GM21447 (cell line): ENCODE results near the gene KIF21B.

Source experiments
- ATAC-seq: cut with Tn5 transposase; IDR thresholded peaks from one replicate; pipeline ENCODE4 v1.9.1; 2021; ENCODE audit not compliant: unreplicated experiment

KIF21B gene

DNA sequence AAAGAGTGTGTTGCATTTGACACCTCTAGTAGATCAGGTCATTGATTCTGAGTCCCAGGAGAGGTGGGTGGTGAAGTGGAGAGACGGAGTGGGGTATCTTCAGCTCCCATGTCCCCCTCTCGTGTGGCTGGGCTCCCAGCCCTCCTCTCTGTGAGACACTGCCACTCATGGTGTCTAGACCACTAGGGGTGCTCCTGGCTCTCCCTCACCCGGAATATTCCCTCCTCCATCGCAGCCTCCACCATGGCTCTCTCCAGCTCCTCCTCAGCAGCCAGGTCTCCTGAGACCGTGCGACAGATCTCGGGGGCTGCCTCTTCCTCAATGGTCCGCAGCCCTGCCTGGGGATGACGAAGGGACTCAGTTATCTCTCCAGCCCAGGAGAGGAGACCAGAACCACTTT lies 20.6 kb upstream of the KIF21B start:
- no peak for ATAC-seq

- ATAC-seq = peak; percentile 63
Measured at GRCh38 chr1:201042779-201043461, 19.4 kb upstream of the KIF21B start.

- no peak for ATAC-seq
Measured at GRCh38 chr1:201041011-201041410, 17.5 kb upstream of the KIF21B start.

GRCh38 chr1:201039876-201040275 lies 16.4 kb upstream of the KIF21B start:
- ATAC-seq = no peak

DNA sequence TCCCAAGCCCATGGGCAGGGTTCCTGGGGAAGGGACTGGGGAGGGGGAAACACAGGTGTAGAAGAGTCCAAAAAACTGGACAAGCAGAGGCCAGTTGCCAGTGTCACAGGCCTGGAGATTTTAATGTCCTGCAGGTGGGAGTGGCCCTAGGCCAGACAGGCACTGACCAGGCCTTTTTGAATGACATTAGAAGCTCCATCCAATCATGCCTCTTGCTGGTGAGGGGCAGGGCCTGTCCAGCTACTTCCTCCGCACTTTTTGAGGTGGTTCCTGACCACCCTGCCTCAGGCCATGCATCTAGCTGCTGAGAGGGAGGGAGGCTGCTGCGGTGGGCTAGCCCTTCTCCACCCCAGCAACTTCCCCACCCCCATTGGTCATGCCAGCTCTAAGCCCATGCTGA lies 15.9 kb upstream of the KIF21B start:
- ATAC-seq = no peak

DNA sequence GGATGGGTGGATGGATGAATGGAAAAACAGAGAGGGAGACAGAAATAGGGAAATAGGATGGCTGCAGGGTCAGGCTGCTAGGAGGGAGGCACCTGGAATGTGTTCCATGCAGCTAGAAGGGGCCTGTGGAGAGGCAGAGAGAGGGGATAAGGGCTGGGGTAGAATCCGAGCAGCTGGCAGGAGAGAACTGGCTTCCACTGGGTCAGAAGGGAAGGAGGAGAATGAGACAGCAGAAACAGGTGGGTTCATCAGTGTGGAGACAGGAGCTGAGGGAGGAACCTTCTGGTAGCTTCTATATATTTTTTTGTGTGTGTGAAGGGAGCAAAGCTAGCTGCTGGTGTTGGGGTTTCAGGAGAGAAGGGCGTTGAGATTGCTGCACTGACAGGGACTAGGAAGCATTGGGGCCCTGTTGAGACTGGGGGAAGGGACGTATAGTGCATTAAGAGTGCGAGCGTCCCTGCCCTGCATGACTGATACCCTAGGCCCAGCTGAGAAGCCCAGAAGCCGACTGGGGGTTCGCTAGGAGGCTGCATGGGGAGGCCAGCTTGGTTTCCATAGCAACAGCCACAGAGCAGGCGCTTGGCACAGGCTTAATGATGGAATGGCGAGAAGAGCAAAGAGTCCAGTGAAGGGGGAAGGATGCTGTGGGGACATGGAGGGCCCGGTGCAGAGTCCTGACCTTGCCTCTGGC lies 14.8 kb upstream of the KIF21B start:
- no peak for ATAC-seq

- ATAC-seq = no peak
Measured at GRCh38 chr1:201036188-201036842, 12.8 kb upstream of the KIF21B start.

GRCh38 chr1:201034671-201035070 lies 11.2 kb upstream of the KIF21B start:
- ATAC-seq = no peak

DNA sequence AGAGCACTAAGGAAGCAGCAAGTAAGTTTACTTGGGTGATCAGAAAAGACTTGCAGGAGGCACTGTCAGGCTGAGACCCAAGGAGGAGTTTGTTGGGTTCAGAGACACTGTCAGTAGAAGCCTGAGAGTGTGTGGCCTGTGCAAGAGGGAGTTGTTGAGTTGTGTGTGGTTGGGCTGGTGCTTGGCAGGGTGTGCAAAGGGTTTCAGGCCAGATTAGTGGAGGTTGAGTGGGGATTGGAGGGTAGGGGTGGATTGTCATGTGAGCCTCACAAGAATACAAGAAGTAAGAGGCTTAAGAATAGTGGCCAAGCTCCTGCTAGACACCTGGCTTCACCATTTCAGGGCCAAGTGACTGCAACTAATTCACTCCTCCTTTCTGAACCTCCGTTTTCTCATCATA lies 8.9 kb upstream of the KIF21B start:
- ATAC-seq = no peak

DNA sequence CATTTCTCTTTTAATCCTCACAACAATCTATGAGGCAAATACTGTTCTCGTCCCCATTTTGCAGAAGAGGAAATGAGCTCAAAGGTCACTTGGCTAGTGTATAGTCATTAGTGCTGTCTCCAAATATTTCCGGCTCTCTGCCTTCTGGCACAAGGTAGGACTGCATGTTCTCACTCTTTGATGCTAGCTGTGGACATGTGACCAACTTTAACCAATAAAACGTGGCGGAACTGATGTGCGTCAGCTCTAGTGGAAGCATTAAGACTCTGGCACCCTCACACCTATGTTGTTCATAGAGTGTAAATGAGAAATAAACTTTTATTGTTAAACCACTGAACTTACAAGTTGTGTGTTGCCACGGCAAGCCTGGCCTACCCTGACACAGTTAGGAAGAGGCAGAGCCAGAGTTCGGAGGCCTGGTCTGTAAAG lies 5.0 kb upstream of the KIF21B start:
- ATAC-seq = no peak

DNA sequence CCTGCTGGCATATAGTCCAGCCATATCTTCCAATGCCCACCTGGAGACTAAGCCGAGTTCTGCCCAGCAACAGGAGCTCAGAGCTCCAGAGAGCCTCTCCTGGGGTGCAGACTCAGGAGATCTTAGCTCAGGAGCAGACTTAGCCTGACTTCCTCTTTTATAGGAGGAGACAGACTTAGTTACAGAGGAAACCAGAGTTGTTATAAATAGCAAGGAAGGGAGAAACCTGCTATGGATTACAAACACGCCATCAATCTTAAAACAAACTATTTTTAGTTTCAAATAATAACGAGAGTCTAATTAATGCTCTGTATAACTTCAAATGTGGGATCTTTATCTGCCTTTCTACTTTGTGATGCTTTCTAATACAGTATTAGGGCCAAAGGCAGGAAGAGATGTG lies 3.3 kb upstream of the KIF21B start:
- ATAC-seq = no peak

- no peak for ATAC-seq
Measured at GRCh38 chr1:201026234-201026633, 2.7 kb upstream of the KIF21B start.

GRCh38 chr1:201025571-201026002 lies 2.1 kb upstream of the KIF21B start:
- ATAC-seq = peak; percentile 37

DNA sequence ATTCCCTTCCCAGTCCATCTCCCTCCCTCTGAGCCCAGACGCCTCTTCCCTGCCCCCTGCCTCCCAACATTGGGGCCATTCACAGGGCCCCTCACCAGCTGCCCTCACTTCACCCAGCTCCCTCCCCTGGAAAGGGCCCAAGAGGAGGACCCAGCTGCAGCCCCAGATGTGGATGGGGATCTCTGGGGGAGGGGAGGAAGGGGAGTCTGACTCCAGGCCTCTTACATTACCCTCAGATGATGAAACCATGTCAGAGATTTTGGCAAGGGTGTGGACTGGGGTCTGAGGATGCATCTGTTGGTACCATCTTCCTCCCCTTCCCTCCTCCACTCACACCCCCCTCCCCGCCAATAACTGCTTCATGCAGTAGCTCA lies 1.1 kb upstream of the KIF21B start:
- no peak for ATAC-seq

DNA sequence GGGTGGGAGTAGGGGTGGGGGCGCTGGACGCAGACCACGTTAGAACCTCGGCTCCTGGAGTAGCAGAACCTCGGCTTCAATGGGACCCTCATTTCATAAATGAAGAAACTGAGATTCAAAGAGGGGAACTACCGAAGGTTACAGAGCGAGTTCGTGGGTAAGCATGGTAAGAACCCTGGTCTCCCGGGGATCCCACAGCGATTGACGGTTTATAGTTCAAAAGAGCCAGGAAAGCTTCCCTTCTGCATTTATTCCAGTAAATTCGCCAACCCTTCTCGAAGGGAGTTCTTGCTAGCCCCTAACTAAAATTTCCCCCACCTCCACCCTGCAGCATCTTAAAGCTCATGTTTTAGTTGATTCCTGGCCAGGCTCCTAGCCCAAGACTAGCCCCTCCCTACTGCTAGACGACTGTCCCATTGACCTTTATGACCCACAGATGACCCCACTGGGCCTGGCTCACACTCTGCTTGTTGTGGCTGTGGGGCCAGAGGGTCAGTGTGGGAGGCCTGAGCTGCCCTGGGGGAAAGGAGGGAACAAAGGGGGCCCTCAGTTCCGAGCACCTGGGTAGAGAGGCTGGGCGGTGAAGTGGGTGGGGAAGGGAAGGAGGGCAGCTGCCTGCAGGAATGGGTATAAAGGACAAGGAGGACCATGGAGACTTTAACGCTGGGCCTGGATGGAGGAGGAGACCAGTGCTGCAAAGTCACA lies 558 bp upstream of the KIF21B start:
- no peak for ATAC-seq

DNA sequence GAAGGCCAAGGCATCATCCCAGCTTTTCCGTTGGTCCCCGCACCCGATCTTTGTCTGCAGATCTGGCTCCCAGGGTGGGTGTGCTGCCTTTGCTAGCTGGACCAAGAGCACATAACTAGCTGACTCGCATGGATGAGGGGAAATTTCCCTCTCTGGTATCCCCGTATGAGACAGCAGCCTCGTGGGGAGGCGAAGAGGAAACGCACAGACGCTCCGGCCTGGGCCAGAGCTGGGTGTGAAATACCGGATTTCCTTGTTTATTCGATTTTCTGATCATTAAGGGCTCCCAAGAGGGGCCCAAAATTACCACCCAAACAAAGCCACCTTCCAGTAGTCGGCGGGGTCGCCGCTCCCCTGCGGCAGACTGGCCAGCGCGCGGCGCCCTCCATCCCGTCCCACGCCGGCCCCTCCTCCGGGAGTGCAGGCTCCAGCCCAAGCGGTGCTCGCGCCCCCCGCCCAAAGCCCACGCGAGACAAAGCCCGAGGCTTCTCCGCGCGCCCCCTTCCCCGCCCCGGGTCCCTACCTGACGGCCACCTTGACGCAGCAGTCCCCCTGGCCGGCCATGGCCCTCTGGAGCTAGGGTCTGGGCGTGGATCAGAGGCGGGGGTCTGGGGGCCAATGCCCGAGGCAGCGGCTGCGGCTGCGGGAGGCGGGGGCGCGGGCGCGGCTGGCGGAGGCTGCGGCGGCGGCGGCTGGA lies 546 bp downstream of the KIF21B start:
- ATAC-seq = no peak

GRCh38 chr1:201022493-201022819 lies 1.1 kb downstream of the KIF21B start:
- ATAC-seq = no peak

DNA sequence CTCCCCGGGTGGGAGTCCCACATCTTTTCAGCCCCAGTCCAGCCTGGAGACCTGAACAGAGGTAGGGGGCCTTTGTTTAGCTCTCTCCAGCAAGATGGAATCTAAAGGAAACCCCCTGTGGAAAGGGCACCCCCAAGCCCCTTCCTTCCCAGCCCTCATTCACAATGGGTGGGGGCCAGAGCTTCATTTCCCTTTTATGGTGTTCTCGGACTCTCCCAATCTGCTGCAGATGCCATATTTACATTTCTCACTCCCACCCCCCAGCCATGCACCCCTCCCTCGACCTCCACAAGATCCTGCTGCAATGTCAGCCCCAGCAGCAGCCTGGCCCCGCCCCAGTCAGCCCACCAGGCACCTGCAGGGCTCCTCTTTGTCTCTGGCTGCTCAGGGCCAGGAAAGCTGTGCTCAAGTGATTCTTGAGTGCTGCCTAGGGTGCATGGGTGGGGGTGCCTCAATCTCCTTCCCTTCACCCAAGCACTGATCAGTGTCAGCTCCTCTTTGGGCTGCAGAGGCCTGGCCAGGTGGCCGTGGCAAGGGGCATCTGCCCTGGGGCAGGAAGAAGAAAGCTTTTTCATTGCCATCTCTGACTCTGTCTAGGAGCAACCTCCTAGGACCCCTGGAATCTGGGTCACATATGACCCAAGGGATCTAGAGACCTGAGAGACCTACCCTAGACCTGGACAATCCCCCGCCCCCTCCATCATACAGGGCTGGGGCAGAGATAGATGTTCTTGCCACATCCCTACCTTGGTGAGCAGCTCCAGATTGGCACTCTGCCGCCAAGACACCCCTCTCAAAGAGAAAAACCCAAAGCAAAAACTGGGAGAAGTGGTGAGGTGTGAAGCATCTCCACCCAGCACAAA lies 1.7 kb downstream of the KIF21B start:
- ATAC-seq = no peak

DNA sequence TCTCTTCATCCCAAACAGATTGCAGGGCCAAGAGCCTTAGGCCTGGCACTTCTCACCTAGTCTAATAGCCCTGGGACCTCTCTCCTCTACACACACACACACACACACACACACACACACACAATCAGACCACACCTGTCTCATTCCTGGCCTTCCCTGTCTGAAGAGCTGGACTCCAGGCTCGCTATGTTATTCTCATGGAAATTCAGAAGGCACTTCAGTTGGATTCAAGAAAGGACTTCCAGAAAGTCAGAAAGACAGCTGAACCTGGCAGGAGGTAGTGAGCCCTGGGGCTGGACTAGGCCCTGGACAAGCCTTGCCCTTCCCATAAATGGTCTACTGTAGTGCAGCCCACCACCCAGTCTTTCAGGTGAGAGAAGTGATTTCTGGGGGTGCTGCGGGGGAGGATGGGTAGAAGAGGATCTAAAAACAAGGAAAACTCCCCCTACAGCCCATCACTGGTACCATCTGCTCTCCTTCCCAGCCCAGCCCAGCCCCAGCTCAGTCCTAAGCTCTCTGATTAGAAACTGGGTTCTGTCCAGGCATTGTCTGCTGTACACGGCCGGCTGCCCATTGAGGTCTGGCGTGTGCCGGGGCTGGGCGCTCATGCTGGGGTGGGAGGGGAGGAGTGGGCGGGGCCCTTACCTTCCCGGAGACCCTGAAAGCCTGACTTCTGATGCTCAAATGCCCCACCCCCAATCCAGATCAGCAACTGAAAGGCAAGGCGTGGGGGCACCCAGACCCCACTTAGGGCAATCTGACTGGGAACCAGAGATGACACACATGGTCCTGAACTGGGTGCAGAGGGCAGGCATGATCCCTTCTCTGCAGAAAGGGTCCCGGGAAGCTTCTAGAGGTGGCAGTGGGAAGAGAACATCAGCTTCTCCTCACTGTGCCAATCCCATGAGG lies 2.5 kb downstream of the KIF21B start:
- ATAC-seq = no peak
